Activated CD8-positive, alpha-beta memory T cell treated with anti-CD3 and anti-CD28 coated beads for 36 hours (primary cell): ENCODE data around the gene SFSWAP. TPM values are rescaled to one million over a fixed set of nuclear protein-coding genes. Genes with fewer than 3 reads are reported as not detected.
"Not testable (repeated sequence)": the region's sequence is repeated elsewhere in the genome, so short reads cannot be mapped to it uniquely, and the experiment has no call there.

Source experiments
- CTCF ChIA-PET: fragments of 350-600 bp; sonication (Branson Sonifier 250); formaldehyde crosslinking; loops from one replicate; lab custom pipeline; 2021; ENCODE audit warnings: antibody characterized with exemption; lab: Charles Lee
- POLR2A ChIA-PET: fragments of 350-600 bp; sonication (Branson Sonifier 250); formaldehyde crosslinking; loops from one replicate; lab custom pipeline; 2021; ENCODE audit warnings: antibody characterized with exemption; lab: Charles Lee
- total RNA-seq, 2 experiments: library from RNA; stranded (reverse); gene quantifications; one replicate each; pipeline ENCODE4 v1.2.3, GENCODE V29; 2021

SFSWAP gene
- total RNA-seq, 2 experiments from 2014 or later, result 54.4 to 55.3 TPM

- ChIA-PET POLR2A (no interaction called here), CTCF (no interaction called here)
These were observed 18.5 kb downstream of the SFSWAP start for GRCh38 chr12:131729254-131729955.

DNA sequence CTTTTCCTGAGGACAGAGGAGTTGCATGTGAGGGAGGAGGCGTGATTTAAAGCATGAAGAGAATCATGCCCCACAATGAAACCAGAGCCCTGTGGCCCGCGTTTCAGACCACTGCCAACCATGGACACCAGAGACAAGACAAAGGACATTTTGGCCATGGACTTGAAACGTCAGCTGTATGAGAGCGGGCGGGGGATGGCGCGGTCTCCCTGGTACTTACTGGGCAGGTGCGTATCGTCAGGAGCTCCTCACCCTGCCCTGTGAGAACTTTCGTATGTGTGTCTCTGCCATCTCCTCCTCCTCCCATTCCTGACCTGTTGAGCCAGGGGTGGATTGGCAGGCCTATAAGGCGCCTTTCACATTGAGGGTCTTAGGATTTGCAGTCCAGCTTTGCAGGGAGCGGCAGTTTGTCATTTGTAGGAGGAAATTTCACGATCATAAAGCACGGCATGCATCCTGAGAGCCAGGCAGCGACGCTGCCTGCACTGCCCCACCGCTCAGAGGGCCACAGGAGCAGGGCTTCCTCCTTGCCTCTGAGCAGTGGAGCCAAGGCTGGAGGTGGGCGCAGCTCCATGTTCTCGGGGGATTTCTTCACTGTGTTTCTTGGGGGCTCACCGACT, 22.2 kb downstream of the SFSWAP start:
- CTCF ChIA-PET, result no interaction called here
- POLR2A ChIA-PET, result no interaction called here

GRCh38 chr12:131733874-131734273, 23.0 kb downstream of the SFSWAP start:
- ChIA-PET POLR2A (no interaction called here), CTCF (interaction anchor here (1.2 kb wide), 1 partner anchor 216 kb away, joined by 3 read pairs; the partner anchor contains the start of gene EP400)

GRCh38 chr12:131734336-131735152, 23.7 kb downstream of the SFSWAP start:
- POLR2A ChIA-PET, result no interaction called here
- CTCF ChIA-PET, result interaction anchor here (1.2 kb wide), 1 partner anchor 215 kb away, joined by 3 read pairs; the partner anchor contains the start of gene EP400

- ChIA-PET CTCF (interaction anchor here (1.2 kb wide), 1 partner anchor 214 kb away, joined by 3 read pairs; the partner anchor contains the start of gene EP400), POLR2A (no interaction called here)
These were observed 24.2 kb downstream of the SFSWAP start for GRCh38 chr12:131735153-131735456.

GRCh38 chr12:131735476-131736445, 24.9 kb downstream of the SFSWAP start:
- ChIA-PET POLR2A (no interaction called here), CTCF (no interaction called here)

GRCh38 chr12:131736446-131737149, 25.7 kb downstream of the SFSWAP start:
- ChIA-PET POLR2A (no interaction called here), CTCF (no interaction called here)

- ChIA-PET CTCF (no interaction called here), POLR2A (no interaction called here)
These were observed 26.4 kb downstream of the SFSWAP start for GRCh38 chr12:131737150-131737827.

DNA sequence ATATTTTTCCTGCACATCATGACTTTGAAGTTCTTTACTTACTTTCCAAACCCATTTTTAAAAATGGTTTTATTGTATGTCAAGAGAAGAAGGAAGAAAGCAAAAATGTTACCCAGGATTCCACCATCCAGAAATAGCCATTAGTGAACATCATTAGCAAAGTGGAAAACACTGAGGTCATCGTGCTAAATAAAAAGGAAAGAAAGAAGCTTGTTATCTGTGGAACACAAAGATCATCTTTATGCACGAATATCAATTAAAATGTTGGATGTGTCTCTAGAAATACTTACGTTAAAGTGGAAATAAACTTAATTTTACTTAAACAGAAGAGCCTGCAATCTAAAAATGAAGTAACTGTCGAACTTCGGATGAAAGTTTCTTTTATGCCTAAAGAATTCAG, 27.3 kb downstream of the SFSWAP start:
- POLR2A ChIA-PET, result no interaction called here
- CTCF ChIA-PET, result no interaction called here

GRCh38 chr12:131740626-131741025, 29.7 kb downstream of the SFSWAP start:
- POLR2A ChIA-PET, result no interaction called here
- CTCF ChIA-PET, result no interaction called here

GRCh38 chr12:131742761-131743160, 31.9 kb downstream of the SFSWAP start:
- POLR2A ChIA-PET, CTCF ChIA-PET: not testable (repeated sequence)

- CTCF ChIA-PET, POLR2A ChIA-PET: not testable (repeated sequence)
These were observed 32.5 kb downstream of the SFSWAP start for GRCh38 chr12:131743410-131743809.

- CTCF ChIA-PET, POLR2A ChIA-PET: not testable (repeated sequence)
These were observed 33.0 kb downstream of the SFSWAP start for GRCh38 chr12:131743880-131744279.

GRCh38 chr12:131744675-131745074, 33.8 kb downstream of the SFSWAP start:
- POLR2A ChIA-PET, CTCF ChIA-PET: not testable (repeated sequence)

DNA sequence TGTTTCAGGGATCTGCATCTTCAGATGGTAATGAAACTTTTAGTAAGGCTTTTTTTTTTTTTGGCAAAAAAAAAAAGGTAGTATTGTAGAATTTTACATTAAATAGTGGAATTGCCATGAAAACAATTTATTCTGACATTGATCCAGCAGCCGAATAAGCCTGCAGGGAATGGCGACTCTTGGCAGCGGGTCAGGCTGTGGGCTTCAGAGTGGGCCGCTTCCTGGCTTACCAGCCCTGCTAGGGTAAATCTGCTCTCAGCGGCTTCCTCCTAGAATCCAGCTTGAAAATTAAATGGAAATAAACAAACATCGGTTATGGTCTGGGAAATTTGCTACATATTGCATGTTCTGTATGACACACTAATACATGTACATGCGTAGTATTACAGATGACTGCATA, 34.8 kb downstream of the SFSWAP start:
- ChIA-PET POLR2A (no interaction called here), CTCF (no interaction called here)

DNA sequence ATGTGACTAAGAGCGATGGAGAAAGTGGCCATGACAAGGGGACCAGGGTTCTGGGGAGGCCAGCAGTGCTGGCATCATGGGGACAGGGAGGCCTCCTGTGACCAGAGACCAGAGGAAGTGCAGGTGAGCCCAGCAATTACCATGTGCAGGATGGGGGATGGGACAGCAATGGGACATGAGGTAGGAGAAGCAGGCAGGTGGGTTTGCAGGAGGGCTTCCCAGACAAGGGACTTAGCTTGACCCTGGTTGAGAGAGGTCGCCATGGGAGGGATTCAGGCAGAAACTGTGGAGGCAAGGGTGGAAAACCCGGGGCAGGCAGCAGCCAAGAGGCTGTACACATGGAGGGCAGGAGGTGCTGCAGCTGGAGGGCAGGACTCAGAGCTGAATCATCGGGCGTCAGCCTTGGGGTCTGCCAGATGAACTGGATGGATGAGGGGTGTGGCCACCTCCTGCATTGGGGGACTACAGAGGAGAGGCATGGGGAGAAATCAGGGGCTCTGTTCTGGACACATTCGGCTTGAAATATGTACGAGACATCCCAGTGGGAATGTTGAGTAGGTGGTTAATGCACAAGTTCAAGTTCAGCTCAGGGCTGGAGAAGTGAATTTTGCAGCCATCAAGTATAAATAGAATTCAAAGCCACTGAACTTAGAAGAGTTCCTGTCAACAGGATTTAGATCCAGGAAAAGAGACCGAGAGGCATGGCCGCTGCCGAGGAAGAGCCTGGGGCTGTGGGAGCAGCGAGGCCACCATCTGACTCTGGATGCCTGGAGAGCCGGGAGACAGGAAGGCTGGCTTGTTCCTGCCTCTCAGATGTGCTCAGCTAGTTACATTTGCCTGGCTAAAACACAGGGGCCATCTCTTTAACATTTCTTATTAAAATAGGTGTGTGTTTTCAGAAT, 36.6 kb downstream of the SFSWAP start:
- ChIA-PET CTCF (no interaction called here), POLR2A (no interaction called here)
